CD4-positive, alpha-beta T cell (primary cell): Measurements from ENCODE around the gene CDH22. TPM values are rescaled to one million over a fixed set of nuclear protein-coding genes. Genes with fewer than 3 reads are reported as not detected.

ENCODE experiments used
- ATAC-seq: fragments of 200-7000 bp; cut with Tn5 transposase; one replicate; pipeline ENCODE4 v1.10.0; 2022; ENCODE audit warnings: mild to moderate bottlenecking; ENCODE audit not compliant: poor library complexity
- CTCF ChIA-PET: fragments of 350-600 bp; sonication (Branson Sonifier 250); formaldehyde crosslinking; loops from one replicate; lab custom pipeline; 2021; ENCODE audit warnings: antibody characterized with exemption, inconsistent platforms; lab: Charles Lee
- POLR2A ChIA-PET: fragments of 350-600 bp; sonication (Branson Sonifier 250); formaldehyde crosslinking; loops from one replicate; lab custom pipeline; 2021; ENCODE audit warnings: antibody characterized with exemption, inconsistent platforms; lab: Charles Lee
- DNase-seq, 14 experiments: peaks; one replicate each; pipeline ENCODE4 v3.0.0-alpha.2; 2013 to 2020; ENCODE audit warnings: mixed read lengths in 2 of 14
- H3K27ac ChIP-seq, 2 donors: one replicate each; pipeline versions ENCODE4 v1.5.1 to v1.7.0; 2013; ENCODE audit warnings: low read length in 2 of 2, low read depth in 1 of 2, mild to moderate bottlenecking in 1 of 2
- H3K27me3 ChIP-seq, 2 experiments: 1 replicate in 1 of 2; 2 replicates in 1 of 2; pipeline versions ENCODE4 v1.6.1 to v1.7.0; 2013; ENCODE audit warnings: low read length in 2 of 2, control low read depth in 1 of 2, mild to moderate bottlenecking in 1 of 2, moderate library complexity in 1 of 2; ENCODE audit not compliant: insufficient read depth in 2 of 2, control insufficient read depth in 1 of 2
- H3K36me3 ChIP-seq: one replicate; pipeline ENCODE4 v1.6.1; 2013; ENCODE audit warnings: low read length, control low read depth; ENCODE audit not compliant: insufficient read depth
- H3K4me1 ChIP-seq: one replicate; pipeline ENCODE4 v1.6.1; 2013; ENCODE audit warnings: low read length, control low read depth; ENCODE audit not compliant: insufficient read depth
- H3K4me3 ChIP-seq: one replicate; pipeline ENCODE4 v1.5.1; 2013; ENCODE audit warnings: mild to moderate bottlenecking, low read length, moderate library complexity
- H3K9me3 ChIP-seq, 2 experiments: 1 replicate in 1 of 2; 2 replicates in 1 of 2; pipeline versions ENCODE4 v1.6.1 to v1.7.0; 2013; ENCODE audit warnings: low read length in 2 of 2, mild to moderate bottlenecking in 2 of 2, control low read depth in 1 of 2, moderate library complexity in 1 of 2; ENCODE audit not compliant: control insufficient read depth in 1 of 2, insufficient read depth in 1 of 2
- H3K27ac Mint-ChIP-seq: one replicate; pipeline ENCODE4 v1.8.0; 2020; ENCODE audit warnings: mixed read lengths
- H3K27me3 Mint-ChIP-seq: one replicate; pipeline ENCODE4 v1.8.0; 2021; ENCODE audit warnings: mixed read lengths
- H3K36me3 Mint-ChIP-seq: one replicate; pipeline ENCODE4 v1.8.0; 2021; ENCODE audit warnings: low read depth, mixed read lengths
- H3K4me1 Mint-ChIP-seq: one replicate; pipeline ENCODE4 v1.8.0; 2021; ENCODE audit warnings: low read depth, mixed read lengths
- H3K4me3 Mint-ChIP-seq: one replicate; pipeline ENCODE4 v1.8.0; 2020; ENCODE audit warnings: mild to moderate bottlenecking, mixed read lengths
- H3K9me3 Mint-ChIP-seq: one replicate; pipeline ENCODE4 v1.8.0; 2020; ENCODE audit warnings: mixed read lengths
- intact Hi-C, 2 experiments: fragments of 100-400 bp; cut with DNase I in 1 of 2; cut with micrococcal nuclease in 1 of 2; formaldehyde crosslinking; loops; one replicate each; pipeline versions ENCODE4 v1.15.1 to v1.9.0; 2023 to 2025; cut with DNase I, micrococcal nuclease
- total RNA-seq, 174 experiments: library from RNA in 2 of 174; stranded (reverse) in 2 of 174; gene quantifications; one replicate each; pipeline ENCODE4 v1.2.3 and lab custom pipeline; 2021 to 2026
- TF ChIP-seq, protein P1 (sequence below): fragments of 200-600 bp; IDR thresholded peaks from one replicate; pipeline ENCODE4 v1.8.0; 2022; ENCODE audit warnings: antibody characterized with exemption, mild to moderate bottlenecking

CDH22 gene
- total RNA-seq, 2 experiments from 2014 or later: not detected

DNA sequence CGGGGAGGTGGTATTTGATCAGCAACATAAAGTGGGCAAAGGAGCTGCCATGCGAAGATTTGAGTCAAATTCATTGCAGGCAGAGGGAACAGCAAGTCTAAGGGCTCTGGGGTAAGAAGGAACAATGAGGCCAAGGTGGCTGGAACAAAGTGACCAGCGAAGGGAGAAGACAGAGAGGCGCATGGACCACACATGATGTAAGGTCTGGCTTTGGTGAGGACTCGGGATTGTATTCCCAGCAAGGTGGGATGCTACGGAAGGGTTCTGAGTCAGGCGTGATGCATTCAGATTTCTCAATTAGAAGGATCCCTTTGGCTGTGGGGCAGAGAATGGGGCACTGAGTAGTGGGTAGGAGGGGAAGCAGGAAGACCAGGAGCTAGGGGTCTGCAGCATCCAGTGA lies 30.7 kb upstream of the CDH22 start:
- Mint-ChIP-seq H3K27me3 (peaks cover 45% of the 10 kb centered on the region), H3K4me1 (peaks cover 13% of the 10 kb centered on the region), H3K4me3 (no peak overlapping the region), H3K36me3 (no peaks in the 10 kb centered on the region), H3K9me3 (no peaks in the 10 kb centered on the region), H3K27ac (no peak overlapping the region)
- no peaks in the 10 kb centered on the region for H3K36me3 ChIP-seq
- intact Hi-C loops: no loop called here
- TF ChIP-seq, protein P1, sequence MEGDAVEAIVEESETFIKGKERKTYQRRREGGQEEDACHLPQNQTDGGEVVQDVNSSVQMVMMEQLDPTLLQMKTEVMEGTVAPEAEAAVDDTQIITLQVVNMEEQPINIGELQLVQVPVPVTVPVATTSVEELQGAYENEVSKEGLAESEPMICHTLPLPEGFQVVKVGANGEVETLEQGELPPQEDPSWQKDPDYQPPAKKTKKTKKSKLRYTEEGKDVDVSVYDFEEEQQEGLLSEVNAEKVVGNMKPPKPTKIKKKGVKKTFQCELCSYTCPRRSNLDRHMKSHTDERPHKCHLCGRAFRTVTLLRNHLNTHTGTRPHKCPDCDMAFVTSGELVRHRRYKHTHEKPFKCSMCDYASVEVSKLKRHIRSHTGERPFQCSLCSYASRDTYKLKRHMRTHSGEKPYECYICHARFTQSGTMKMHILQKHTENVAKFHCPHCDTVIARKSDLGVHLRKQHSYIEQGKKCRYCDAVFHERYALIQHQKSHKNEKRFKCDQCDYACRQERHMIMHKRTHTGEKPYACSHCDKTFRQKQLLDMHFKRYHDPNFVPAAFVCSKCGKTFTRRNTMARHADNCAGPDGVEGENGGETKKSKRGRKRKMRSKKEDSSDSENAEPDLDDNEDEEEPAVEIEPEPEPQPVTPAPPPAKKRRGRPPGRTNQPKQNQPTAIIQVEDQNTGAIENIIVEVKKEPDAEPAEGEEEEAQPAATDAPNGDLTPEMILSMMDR: no peak
- ATAC-seq (no peak), DNase-seq (no peak)
- ChIA-PET CTCF (no interaction called here), POLR2A (no interaction called here)
- H3K9me3 ChIP-seq: peaks cover 0 to 7% of the 10 kb centered on the region in 2 experiments
- H3K27ac ChIP-seq: no peak overlapping the region
- peaks cover 20% of the 10 kb centered on the region for H3K4me1 ChIP-seq
- H3K4me3 ChIP-seq: no peak overlapping the region
- peaks cover 30 to 50% of the 10 kb centered on the region in 2 experiments for H3K27me3 ChIP-seq

DNA sequence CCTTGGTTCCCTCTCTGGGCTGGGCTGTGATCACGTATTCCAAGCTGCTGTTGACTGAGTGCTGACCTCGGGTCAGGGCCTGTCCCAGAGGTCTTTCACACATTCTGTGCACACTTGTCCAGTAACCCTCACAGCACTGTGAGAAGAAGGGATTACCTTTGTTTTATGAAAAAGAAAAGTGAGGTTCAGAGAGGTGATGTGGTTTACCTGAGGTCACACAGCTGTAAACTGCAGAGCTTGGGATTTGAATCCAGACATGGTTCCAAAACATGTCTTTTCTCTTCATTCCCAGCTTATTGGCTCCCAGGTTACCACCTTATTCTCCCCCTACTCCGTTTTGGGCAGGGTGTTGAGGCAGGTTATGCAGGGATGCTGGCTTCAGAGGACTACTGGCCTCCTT lies 28.4 kb upstream of the CDH22 start:
- ChIA-PET CTCF (interaction anchor here (0.7 kb wide), 1 partner anchor 1043 kb away, joined by 3 read pairs; no protein-coding TSS in a partner anchor), POLR2A (no interaction called here)
- H3K27me3 Mint-ChIP-seq: peaks cover 61% of the 10 kb centered on the region
- H3K9me3 ChIP-seq: peaks cover 0 to 7% of the 10 kb centered on the region in 2 experiments
- no peaks in the 10 kb centered on the region for H3K4me1 ChIP-seq
- no peak for DNase-seq
- H3K36me3 ChIP-seq: no peaks in the 10 kb centered on the region
- H3K4me3 ChIP-seq: no peak overlapping the region
- H3K4me3 Mint-ChIP-seq: no peak overlapping the region
- no peak for ATAC-seq
- H3K9me3 Mint-ChIP-seq: no peaks in the 10 kb centered on the region
- no peak overlapping the region for H3K27ac ChIP-seq
- TF ChIP-seq, protein P1: no peak
- intact Hi-C loops: no loop called here
- H3K27me3 ChIP-seq: peaks cover 29 to 55% of the 10 kb centered on the region in 2 experiments
- H3K27ac Mint-ChIP-seq: no peak overlapping the region
- no peaks in the 10 kb centered on the region for H3K4me1 Mint-ChIP-seq
- H3K36me3 Mint-ChIP-seq: no peaks in the 10 kb centered on the region

DNA sequence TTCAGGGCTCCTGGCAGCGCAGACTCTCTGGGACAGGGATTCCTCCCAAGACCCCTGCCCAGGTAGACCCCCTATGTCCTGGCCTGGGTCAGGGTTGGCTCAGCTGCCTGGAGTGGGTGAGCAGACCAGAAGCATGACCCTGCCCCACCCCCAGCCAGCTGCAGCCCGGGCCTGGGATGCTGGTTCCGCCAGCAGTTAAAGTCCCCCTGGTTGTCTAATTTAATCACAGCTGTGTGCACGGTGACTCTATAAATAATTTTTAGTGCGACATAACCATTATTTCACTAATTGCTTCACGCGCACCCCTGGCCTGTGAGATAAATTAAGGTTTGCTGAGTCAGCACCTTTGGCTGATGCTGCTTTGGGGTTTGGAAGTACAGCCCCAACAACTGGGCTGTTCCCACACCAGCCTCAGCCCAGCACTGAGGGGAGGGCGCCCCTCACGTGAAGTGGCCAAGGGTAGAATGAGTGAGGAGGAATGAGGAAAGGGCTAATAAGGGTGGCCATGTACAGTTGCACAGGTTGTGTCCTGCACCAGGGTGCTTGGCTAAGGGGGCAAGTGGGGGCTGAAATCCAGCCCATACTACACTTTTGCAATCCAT lies 26.1 kb upstream of the CDH22 start:
- CTCF ChIA-PET: no interaction called here
- ATAC-seq (no peak), DNase-seq (no peak)
- Histone ChIP-seq H3K4me3 (no peak overlapping the region), H3K4me1 (no peaks in the 10 kb centered on the region), H3K27me3 (peaks cover 29 to 46% of the 10 kb centered on the region in 2 experiments), H3K27ac (no peak overlapping the region), H3K9me3 (peaks cover 0 to 7% of the 10 kb centered on the region in 2 experiments), H3K36me3 (no peaks in the 10 kb centered on the region)
- H3K27ac Mint-ChIP-seq: no peak overlapping the region
- POLR2A ChIA-PET: interaction anchor here (1.5 kb wide), 1 partner anchor 72 kb away, joined by 4 read pairs; the partner anchor contains the start of gene ELMO2
- peaks cover 56% of the 10 kb centered on the region for H3K27me3 Mint-ChIP-seq
- H3K4me1 Mint-ChIP-seq: no peaks in the 10 kb centered on the region
- H3K9me3 Mint-ChIP-seq: no peaks in the 10 kb centered on the region
- TF ChIP-seq, protein P1: no peak
- H3K36me3 Mint-ChIP-seq: no peaks in the 10 kb centered on the region
- intact Hi-C loops: no loop called here
- no peak overlapping the region for H3K4me3 Mint-ChIP-seq
